ENCODE measurements around the gene LAMP2.

- TF ChIP-seq CTCF (IDR thresholded peaks at IDR 0.05; ENCODE audit: insufficient read depth, low read depth, low read length) = no peak
- TF ChIP-seq EZH2 (IDR thresholded peaks at IDR 0.05; ENCODE audit: insufficient read depth, low read length) = no peak
Observed at GRCh38 chrX:120457766-120458180, 11.3 kb downstream of the LAMP2 start.
